ENCODE results near the gene CDA.
A peak's percentile ranks its signal among the peaks of the same experiment; 100 is the strongest.

CDA gene

DNA sequence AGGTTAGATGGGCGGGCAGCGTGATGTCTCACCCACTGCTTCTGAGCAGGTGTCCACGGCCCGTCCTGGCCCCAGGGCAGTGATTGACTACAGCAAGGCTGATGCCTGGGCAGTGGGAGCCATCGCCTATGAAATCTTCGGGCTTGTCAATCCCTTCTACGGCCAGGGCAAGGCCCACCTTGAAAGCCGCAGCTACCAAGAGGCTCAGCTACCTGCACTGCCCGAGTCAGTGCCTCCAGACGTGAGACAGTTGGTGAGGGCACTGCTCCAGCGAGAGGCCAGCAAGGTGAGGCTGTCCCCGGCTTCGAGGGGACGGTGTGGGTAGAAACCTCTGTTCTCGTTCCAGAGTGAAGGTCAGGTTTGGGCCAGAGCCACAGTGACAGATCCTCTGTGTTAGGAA, 60.0 kb downstream of the CDA start:
- Histone ChIP-seq H3K27me3 (ENCODE audit: insufficient read depth, low read length) (no peaks in the 10 kb centered on the region), H3K27ac (ENCODE audit: low read depth, low read length) (no peak overlapping the region), H3K4me3 (ENCODE audit: low read depth, low read length) (no peak overlapping the region), H3K4me1 (ENCODE audit: control insufficient read depth, insufficient read depth, low read length, unreplicated experiment) (no peaks in the 10 kb centered on the region), H3K36me3 (ENCODE audit: insufficient read depth, low read length) (peaks cover 27% of the 10 kb centered on the region; the same call in 1 of the 2 replicates), H2AFZ (ENCODE audit: low read length, unreplicated experiment) (no peak overlapping the region), H3K79me2 (ENCODE audit: control insufficient read depth, insufficient read depth, low read length, unreplicated experiment) (no peaks in the 10 kb centered on the region)

DNA sequence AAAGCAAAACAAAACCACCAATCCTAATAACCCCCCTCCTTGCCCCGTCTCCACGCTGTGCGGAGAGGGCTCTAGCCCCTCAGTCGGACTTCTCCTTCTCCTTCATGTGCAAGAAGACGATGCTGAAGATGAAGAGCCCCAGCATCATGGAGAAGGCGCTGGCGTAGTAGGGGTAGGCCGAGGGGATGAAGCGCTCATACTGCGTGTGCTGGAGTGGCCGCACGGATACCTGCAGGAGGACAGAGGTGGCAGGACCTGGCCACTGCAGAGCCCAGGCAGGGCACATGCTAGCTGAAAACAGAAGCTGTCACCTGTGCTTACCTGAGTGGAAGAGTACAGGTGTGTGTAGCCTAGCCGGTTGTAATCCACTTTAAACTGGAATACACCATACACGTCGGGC, 63.4 kb downstream of the CDA start:
- Histone ChIP-seq H3K27ac (ENCODE audit: low read depth, low read length) (no peak overlapping the region), H3K79me2 (ENCODE audit: control insufficient read depth, insufficient read depth, low read length, unreplicated experiment) (peaks cover 14% of the 10 kb centered on the region), H2AFZ (ENCODE audit: low read length, unreplicated experiment) (no peak overlapping the region), H3K4me3 (ENCODE audit: low read depth, low read length) (no peak overlapping the region), H3K36me3 (ENCODE audit: insufficient read depth, low read length) (peaks cover 41% of the 10 kb centered on the region; the same call in 1 of the 2 replicates), H3K27me3 (ENCODE audit: insufficient read depth, low read length) (no peaks in the 10 kb centered on the region), H3K4me1 (ENCODE audit: control insufficient read depth, insufficient read depth, low read length, unreplicated experiment) (no peaks in the 10 kb centered on the region)

DNA sequence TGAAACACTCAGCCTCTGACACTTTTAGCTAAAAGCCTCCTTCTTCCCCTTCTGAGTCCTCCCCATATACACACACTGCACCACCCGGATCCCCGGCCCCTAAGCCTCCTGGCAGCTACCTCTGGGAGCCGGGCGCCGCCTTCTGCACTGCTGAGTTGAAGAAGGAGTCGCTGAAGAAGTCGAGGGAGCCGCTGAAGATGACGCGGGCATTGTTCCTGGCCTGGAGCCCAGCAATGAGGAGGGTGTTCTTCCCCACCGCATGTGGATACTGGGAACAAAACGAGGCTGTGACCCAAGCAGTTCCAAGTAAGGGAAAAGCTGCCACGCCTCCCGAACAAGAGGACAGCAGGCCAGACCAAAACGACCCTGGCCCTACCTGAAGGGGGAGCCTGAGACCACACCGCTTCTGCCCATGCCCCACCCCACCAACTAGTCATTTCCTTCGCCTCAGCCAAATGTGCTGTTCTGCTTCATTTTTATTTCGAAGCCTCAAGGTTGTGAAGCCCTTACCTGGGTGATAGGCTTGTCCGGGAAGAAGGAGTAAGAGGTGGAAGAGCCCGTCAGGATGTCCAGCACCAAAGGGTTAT, 65.3 kb downstream of the CDA start:
- no peak overlapping the region for H3K4me3 ChIP-seq (ENCODE audit: low read depth, low read length)

DNA sequence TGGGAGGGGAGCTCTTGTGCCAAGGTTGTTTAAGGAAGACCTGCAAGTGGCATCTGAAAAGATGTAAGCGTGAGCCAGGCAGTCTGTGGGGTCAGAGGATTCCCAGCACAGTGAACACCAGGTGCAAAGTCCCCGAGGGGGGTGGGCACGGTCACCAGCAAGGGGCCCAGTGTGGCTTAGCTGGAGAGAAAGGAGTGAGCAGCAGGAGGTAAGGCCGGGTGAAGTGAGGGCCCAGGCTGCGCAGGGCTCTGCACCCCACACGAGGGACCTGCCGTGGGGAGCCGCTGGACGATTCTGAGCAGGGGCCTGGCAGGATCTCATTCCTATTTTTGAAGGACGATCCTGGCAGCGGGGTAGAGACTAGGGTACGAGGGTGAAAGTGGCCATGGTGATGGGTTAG, 68.1 kb downstream of the CDA start:
- no peak overlapping the region for H2AFZ ChIP-seq (ENCODE audit: low read length, unreplicated experiment)
- H3K4me1 ChIP-seq (ENCODE audit: control insufficient read depth, insufficient read depth, low read length, unreplicated experiment), result peaks cover 11% of the 10 kb centered on the region
- no peaks in the 10 kb centered on the region for H3K27me3 ChIP-seq (ENCODE audit: insufficient read depth, low read length)
- peaks cover 52% of the 10 kb centered on the region for H3K79me2 ChIP-seq (ENCODE audit: control insufficient read depth, insufficient read depth, low read length, unreplicated experiment)
- H3K36me3 ChIP-seq (ENCODE audit: insufficient read depth, low read length), result peaks cover 31% of the 10 kb centered on the region; the same call in 1 of the 2 replicates
- H3K4me3 ChIP-seq (ENCODE audit: low read depth, low read length), result no peak overlapping the region
- H3K27ac ChIP-seq (ENCODE audit: low read depth, low read length), result no peak overlapping the region

More for the DNA sequence above, 65.3 kb downstream of the CDA start:
- Histone ChIP-seq H2AFZ (ENCODE audit: low read length, unreplicated experiment) (no peak overlapping the region), H3K27ac (ENCODE audit: low read depth, low read length) (no peak overlapping the region), H3K4me1 (ENCODE audit: control insufficient read depth, insufficient read depth, low read length, unreplicated experiment) (no peaks in the 10 kb centered on the region), H3K36me3 (ENCODE audit: insufficient read depth, low read length) (peaks cover 44% of the 10 kb centered on the region; the same call in 1 of the 2 replicates), H3K79me2 (ENCODE audit: control insufficient read depth, insufficient read depth, low read length, unreplicated experiment) (peaks cover 31% of the 10 kb centered on the region), H3K27me3 (ENCODE audit: insufficient read depth, low read length) (no peaks in the 10 kb centered on the region)

DNA sequence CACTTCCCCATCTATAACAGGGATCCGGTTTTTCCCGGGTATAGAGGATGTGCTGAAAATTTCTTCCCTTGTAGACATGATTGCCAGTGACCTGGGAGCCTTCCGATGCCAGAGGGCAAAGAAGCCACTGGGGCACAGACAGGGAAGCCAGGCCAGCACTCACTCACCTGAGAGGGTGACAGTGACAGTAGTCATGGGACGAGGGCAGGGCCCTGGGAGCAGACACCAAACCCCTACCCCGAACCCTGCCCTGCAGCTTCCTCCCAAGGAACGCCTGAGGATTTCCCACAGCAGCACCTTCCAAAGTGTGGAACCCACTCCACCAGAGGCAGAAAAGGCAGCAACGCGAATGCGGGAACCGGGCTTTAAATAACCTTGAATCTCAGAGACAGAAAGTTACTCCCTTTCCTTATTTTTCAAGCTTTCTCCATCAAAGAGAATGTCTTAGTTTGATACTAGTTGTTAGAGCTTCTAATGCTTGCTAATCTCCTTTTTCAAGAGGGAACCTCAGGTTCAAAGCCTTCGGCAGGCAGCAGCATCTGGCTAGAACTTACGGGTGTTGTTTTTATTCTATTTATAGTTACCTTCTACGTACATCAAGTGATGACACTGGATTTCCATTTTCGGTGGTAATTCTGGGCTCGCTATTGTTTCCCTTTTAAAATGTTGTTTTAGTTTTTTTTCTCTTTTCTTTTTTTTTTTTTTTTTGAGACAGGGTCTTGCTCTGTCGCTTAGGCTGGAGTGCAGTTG, 69.4 kb downstream of the CDA start:
- no peaks in the 10 kb centered on the region for H3K27me3 ChIP-seq (ENCODE audit: insufficient read depth, low read length)
- peaks cover 52% of the 10 kb centered on the region for H3K79me2 ChIP-seq (ENCODE audit: control insufficient read depth, insufficient read depth, low read length, unreplicated experiment)
- H2AFZ ChIP-seq (ENCODE audit: low read length, unreplicated experiment), result no peak overlapping the region
- H3K4me3 ChIP-seq (ENCODE audit: low read depth, low read length), result no peak overlapping the region
- H3K27ac ChIP-seq (ENCODE audit: low read depth, low read length), result no peak overlapping the region
- H3K4me1 ChIP-seq (ENCODE audit: control insufficient read depth, insufficient read depth, low read length, unreplicated experiment), result peaks cover 15% of the 10 kb centered on the region
- peaks cover 26% of the 10 kb centered on the region; the same call in 1 of the 2 replicates for H3K36me3 ChIP-seq (ENCODE audit: insufficient read depth, low read length)

DNA sequence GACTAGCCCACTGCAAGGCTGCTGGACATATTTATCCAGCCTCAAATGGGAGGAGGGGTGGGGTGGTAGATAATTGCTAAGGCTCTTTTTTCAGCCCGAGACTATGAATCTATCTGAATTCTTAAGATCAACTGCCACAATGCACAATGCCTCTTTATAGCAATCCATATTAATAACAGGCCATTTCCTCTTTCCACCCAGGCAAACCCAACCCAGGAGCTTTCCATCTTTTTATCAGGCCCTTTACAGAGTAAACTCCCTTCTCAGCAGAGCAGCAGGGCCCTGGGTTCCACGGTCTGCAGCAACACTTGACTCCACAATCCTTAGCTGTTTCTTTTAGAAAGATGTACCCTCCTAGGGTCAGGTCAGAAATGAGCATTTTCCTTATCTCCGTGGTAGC, 71.5 kb downstream of the CDA start:
- peak overlapping the region; percentile 89 for H2AFZ ChIP-seq (ENCODE audit: low read length, unreplicated experiment)
- H3K4me1 ChIP-seq (ENCODE audit: control insufficient read depth, insufficient read depth, low read length, unreplicated experiment), result peaks cover 15% of the 10 kb centered on the region
- peaks cover 16% of the 10 kb centered on the region; the same call in 1 of the 2 replicates for H3K36me3 ChIP-seq (ENCODE audit: insufficient read depth, low read length)
- no peaks in the 10 kb centered on the region for H3K27me3 ChIP-seq (ENCODE audit: insufficient read depth, low read length)
- no peak overlapping the region for H3K27ac ChIP-seq (ENCODE audit: low read depth, low read length)
- H3K4me3 ChIP-seq (ENCODE audit: low read depth, low read length), result peak overlapping the region; percentile 99
- H3K79me2 ChIP-seq (ENCODE audit: control insufficient read depth, insufficient read depth, low read length, unreplicated experiment), result peaks cover 52% of the 10 kb centered on the region

DNA sequence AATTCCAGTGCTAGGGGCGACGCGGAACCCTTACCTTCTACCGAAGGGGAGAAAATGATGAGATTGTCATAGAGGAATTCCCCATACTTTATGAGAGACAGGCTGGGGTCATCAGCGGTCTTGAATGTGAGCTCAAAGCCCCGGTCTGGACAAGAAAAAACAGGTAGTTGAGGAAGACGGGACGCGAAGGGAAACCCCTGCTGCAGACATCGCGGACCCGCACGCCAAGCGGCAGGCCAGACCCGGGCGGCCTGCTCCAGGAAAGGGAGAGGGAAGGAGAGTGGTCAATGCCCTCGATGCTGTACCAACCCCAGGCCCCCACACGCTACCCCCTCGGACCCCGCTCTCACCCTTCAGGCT, 71.9 kb downstream of the CDA start:
- H3K27ac ChIP-seq (ENCODE audit: low read depth, low read length), result no peak overlapping the region
- H3K27me3 ChIP-seq (ENCODE audit: insufficient read depth, low read length), result no peaks in the 10 kb centered on the region
- H2AFZ ChIP-seq (ENCODE audit: low read length, unreplicated experiment), result peak overlapping the region; percentile 89
- H3K4me3 ChIP-seq (ENCODE audit: low read depth, low read length), result peak overlapping the region; percentile 99
- H3K79me2 ChIP-seq (ENCODE audit: control insufficient read depth, insufficient read depth, low read length, unreplicated experiment), result peaks cover 51% of the 10 kb centered on the region
- peaks cover 11% of the 10 kb centered on the region; the same call in 1 of the 2 replicates for H3K36me3 ChIP-seq (ENCODE audit: insufficient read depth, low read length)
- peaks cover 15% of the 10 kb centered on the region for H3K4me1 ChIP-seq (ENCODE audit: control insufficient read depth, insufficient read depth, low read length, unreplicated experiment)

DNA sequence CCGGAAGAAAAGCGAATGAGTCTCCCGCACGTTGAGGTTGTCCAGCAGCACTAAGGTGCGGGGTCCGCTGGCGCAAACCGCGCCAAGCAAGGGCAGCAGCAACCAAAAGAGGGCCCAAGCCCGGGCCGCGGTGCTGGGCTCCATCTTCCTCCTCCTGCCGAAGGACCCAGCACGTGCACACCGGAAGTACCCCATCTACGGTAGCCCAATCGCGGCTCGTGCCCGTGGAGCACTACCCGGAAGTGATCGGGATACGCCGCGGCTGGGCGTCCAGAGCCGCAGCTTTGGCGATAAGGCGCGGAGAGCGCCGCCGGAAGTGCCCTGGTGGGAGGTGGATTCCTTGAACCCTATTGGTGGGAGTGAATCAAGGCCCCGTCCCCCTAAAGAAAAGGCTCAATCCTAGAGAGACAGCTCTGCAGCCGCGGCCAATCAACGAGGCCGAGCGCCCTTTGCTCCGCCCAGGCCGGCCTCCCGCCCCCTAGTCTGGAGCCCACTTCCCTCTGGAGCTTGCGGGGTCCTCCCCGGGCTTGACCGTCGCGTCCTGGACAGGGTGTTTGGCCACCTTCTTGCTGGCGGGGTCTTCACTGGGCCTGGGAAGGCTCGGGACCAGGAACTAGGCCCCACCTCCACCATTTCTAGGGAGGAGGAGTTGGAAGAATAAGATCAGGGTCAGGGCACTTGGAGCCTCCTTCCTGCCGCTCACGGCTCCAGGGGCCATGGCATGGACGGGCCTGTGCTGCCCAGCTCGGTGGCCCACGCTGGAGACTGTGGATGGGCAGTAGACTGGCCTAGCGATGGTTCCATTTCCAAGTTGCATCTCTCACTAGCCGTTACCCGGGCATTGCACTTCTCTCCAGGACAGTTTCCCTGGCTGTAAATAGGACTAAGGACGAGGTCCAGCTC, 72.6 kb downstream of the CDA start, which contains the start of gene DDOST:
DDOST (minus strand) TSS at position 163 of the 903 bp plus-strand sequence; CDS start at position 144, 19 bp downstream.
- peaks cover 45% of the 10 kb centered on the region for H3K79me2 ChIP-seq (ENCODE audit: control insufficient read depth, insufficient read depth, low read length, unreplicated experiment)
- H3K36me3 ChIP-seq (ENCODE audit: insufficient read depth, low read length), result 0 out of 2 replicates have a peak, but pooled peaks cover 6% of the 10 kb centered on the region
- peak within 1 kb of the TSS; percentile 89 for H2AFZ ChIP-seq (ENCODE audit: low read length, unreplicated experiment)
- H3K4me3 ChIP-seq (ENCODE audit: low read depth, low read length), result peak within 1 kb of the TSS; percentile 99
- no peak within 1 kb of the TSS for H3K27ac ChIP-seq (ENCODE audit: low read depth, low read length)
- no peaks in the 10 kb centered on the region for H3K27me3 ChIP-seq (ENCODE audit: insufficient read depth, low read length)
- peaks cover 15% of the 10 kb centered on the region for H3K4me1 ChIP-seq (ENCODE audit: control insufficient read depth, insufficient read depth, low read length, unreplicated experiment)

DNA sequence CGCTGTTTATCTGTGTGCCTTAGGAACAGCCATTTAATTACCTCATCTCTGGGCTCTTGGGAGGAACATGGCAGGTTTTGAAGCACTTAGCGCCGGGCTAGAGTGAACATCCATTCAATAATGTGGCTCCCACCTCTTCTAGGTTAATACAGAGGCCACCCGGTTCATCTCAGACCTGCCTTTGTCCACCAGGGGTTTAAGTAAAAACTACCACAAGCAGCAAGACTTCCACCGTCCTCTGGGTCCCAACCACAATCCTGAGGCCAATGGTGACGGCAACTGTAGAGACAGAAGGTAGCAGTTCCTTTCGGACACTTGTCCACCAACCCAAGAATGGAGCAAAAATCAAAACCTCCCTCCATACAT, 73.2 kb downstream of the CDA start:
- Histone ChIP-seq H3K4me1 (ENCODE audit: control insufficient read depth, insufficient read depth, low read length, unreplicated experiment) (peaks cover 15% of the 10 kb centered on the region), H3K4me3 (ENCODE audit: low read depth, low read length) (peak overlapping the region; percentile 99), H2AFZ (ENCODE audit: low read length, unreplicated experiment) (peak overlapping the region; percentile 67), H3K79me2 (ENCODE audit: control insufficient read depth, insufficient read depth, low read length, unreplicated experiment) (peaks cover 40% of the 10 kb centered on the region), H3K27me3 (ENCODE audit: insufficient read depth, low read length) (no peaks in the 10 kb centered on the region), H3K27ac (ENCODE audit: low read depth, low read length) (no peak overlapping the region), H3K36me3 (ENCODE audit: insufficient read depth, low read length) (0 out of 2 replicates have a peak, but pooled peaks cover 6% of the 10 kb centered on the region)

DNA sequence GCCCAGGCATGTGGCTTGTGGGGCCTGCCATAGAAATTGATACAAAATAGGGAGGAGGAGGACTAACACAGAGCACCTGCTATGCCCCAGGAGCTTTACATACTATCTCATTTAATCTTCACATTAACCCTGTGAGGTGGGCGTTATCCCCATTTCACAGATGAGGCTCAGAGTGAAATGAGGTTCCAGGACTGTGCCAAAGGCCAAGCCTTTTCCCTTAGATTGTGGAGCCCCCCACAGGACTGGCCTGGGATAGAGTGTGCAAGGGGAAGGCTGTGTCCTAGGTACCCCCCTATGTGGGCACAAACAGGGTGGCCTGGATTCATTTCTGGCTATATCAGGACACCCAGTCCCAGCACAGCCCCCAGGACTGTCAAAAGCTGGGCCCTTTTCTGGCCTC, 74.5 kb downstream of the CDA start:
- Histone ChIP-seq H3K27me3 (ENCODE audit: insufficient read depth, low read length) (no peaks in the 10 kb centered on the region), H2AFZ (ENCODE audit: low read length, unreplicated experiment) (no peak overlapping the region), H3K4me1 (ENCODE audit: control insufficient read depth, insufficient read depth, low read length, unreplicated experiment) (peaks cover 15% of the 10 kb centered on the region), H3K79me2 (ENCODE audit: control insufficient read depth, insufficient read depth, low read length, unreplicated experiment) (peaks cover 28% of the 10 kb centered on the region), H3K27ac (ENCODE audit: low read depth, low read length) (no peak overlapping the region), H3K36me3 (ENCODE audit: insufficient read depth, low read length) (0 out of 2 replicates have a peak, but pooled peaks cover 2% of the 10 kb centered on the region), H3K4me3 (ENCODE audit: low read depth, low read length) (no peak overlapping the region)
